NCI-H1048 (cell line): Measurements from ENCODE around the gene GNAQ.
A peak's percentile ranks its signal among the peaks of the same experiment; 100 is the strongest.
"Not testable (repeated sequence)": the region's sequence is repeated elsewhere in the genome, so short reads cannot be mapped to it uniquely, and the experiment has no call there.

Source experiments
- DNase-seq: peaks from one replicate; lab custom pipeline; 2025; lab: John Stamatoyannopoulos, UW

The GNAQ gene

GRCh38 chr9:78031444-78031892, at the start of gene GNAQ:
Gene GNAQ (minus strand): TSS chr9:78031811. CDS start chr9:78031235, 576 bp downstream.
- no peak for DNase-seq

GRCh38 chr9:78074385-78075291, 43.0 kb upstream of the GNAQ start:
- DNase-seq = no peak

GRCh38 chr9:78073722-78074121, 42.1 kb upstream of the GNAQ start:
- DNase-seq = no peak

GRCh38 chr9:78072586-78073199, 41.1 kb upstream of the GNAQ start:
- no peak for DNase-seq

GRCh38 chr9:78070521-78070920, 38.9 kb upstream of the GNAQ start:
- DNase-seq = no peak

GRCh38 chr9:78064075-78064474, 32.5 kb upstream of the GNAQ start:
- DNase-seq = no peak

- DNase-seq = no peak
Observed at GRCh38 chr9:78062710-78063109, 31.1 kb upstream of the GNAQ start.

GRCh38 chr9:78054218-78054617, 22.6 kb upstream of the GNAQ start:
- not testable (repeated sequence) for DNase-seq

GRCh38 chr9:78053627-78054026, 22.0 kb upstream of the GNAQ start:
- DNase-seq = no peak

GRCh38 chr9:78050421-78050820, 18.8 kb upstream of the GNAQ start:
- no peak for DNase-seq

- DNase-seq = no peak
Observed at GRCh38 chr9:78049484-78049883, 17.9 kb upstream of the GNAQ start.

GRCh38 chr9:78047106-78047505, 15.5 kb upstream of the GNAQ start:
- DNase-seq = no peak

GRCh38 chr9:78046112-78046511, 14.5 kb upstream of the GNAQ start:
- no peak for DNase-seq

GRCh38 chr9:78044886-78045285, 13.3 kb upstream of the GNAQ start:
- DNase-seq = no peak

GRCh38 chr9:78044189-78044588, 12.6 kb upstream of the GNAQ start:
- DNase-seq = no peak

- no peak for DNase-seq
Observed at GRCh38 chr9:78041971-78042370, 10.4 kb upstream of the GNAQ start.

- no peak for DNase-seq
Observed at GRCh38 chr9:78040726-78041125, 9.1 kb upstream of the GNAQ start.

- DNase-seq = no peak
Observed at GRCh38 chr9:78038620-78039300, 7.1 kb upstream of the GNAQ start.

GRCh38 chr9:78035383-78035993, 3.9 kb upstream of the GNAQ start:
- DNase-seq = peak; percentile 53

- DNase-seq = no peak
Observed at GRCh38 chr9:78033870-78034269, 2.3 kb upstream of the GNAQ start.

GRCh38 chr9:78032730-78033457, 1.3 kb upstream of the GNAQ start:
- no peak for DNase-seq
